Fibroblast of skin of right quadriceps (primary cell): ENCODE results near the gene COQ6.
"Not testable (repeated sequence)": the region's sequence is repeated elsewhere in the genome, so short reads cannot be mapped to it uniquely, and the experiment has no call there.

Source experiments
- DNase-seq: peaks from one replicate; pipeline ENCODE4 v3.0.0-alpha.2; 2013

The COQ6 gene

DNA sequence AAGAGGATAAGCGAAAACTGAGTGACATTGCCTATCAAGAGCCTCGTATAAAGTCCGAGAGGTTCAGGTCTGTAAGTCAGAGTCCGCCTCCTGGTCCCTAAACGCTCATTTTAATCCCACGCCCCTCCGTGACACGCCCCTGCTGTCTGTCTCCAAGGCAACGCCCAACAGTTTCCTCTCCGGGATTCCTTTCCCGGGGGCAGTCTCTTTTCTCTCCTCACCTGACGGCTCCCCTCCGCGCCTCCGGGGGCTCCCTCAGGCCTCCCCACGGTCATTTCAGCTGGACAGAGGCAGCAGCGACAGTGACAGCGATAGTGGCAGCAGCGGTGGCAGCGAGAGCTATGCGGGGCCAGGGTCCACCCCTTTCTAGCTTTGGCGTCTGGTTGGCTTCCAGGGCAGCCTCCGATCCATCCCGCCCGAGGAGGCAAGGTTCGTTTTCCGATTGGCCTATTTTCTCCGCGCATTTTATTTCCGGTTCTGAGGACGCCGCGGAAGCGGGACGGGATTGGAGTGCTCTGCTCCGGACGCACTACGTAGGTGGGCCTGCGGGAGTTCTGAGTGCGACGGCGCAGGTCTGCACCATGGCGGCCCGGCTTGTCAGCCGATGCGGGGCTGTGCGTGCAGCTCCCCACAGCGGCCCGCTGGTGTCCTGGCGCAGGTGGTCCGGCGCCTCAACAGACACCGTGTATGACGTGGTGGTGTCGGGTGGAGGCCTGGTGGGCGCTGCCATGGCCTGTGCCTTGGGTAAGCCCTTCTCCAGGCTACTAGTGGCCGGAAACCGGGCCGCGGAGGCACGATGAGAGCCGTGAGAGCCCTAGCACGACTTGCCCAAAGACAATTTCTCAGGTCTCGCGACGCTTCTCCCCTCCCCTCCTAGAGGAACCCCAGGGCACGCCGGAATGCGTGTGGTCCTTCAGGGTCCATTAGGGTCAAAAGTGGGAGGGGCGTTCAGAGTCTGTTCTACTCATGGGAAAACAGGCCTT is at the start of gene COQ6, which contains the start of gene FAM161B:
Gene COQ6 (plus strand): TSS at position 551 of the 983 bp plus-strand sequence. CDS start 31 bp downstream, at position 582.
Gene FAM161B (minus strand): TSS at position 343 of the 983 bp plus-strand sequence. CDS start 68 bp downstream, at position 275.
- peak; percentile 96 for DNase-seq

DNA sequence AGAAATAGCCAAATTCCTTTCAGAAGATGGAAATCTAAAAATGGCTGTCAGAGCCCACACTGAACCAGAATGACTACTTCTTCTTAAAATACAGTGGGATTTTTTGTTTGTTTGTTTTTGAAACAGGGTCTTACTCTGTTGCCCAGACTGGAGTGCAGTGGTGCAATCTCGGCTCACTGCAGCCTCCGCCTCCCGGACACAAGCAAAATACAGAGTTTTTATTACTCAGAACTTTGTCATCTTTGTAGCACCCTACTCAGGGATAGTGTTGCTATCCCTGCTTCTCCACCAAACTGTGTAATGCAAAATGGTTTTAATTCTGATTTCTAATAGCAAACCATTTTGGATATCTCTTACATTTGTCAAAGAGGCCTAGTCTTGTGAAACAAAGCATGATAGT is 47.1 kb upstream of the COQ6 start:
- DNase-seq = no peak

DNA sequence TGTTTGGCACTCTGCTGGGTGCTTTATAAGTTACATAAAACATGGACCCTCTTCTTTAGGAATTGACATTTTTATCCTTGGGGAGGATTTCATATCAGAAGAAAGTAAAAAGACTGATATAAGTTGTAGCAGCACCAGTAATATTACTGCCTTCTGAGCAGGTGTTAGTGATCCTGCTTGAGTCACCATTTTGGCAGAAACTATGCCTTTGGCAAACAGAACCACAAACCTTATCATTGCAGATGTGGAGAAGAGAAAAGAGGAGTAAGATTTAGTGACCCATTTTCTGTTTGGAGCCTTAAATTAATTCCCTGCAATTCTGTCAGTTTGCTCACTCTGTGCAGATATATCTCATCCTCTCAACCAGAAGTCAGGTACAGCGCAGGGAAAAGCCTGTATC is 40.4 kb upstream of the COQ6 start:
- no peak for DNase-seq

DNA sequence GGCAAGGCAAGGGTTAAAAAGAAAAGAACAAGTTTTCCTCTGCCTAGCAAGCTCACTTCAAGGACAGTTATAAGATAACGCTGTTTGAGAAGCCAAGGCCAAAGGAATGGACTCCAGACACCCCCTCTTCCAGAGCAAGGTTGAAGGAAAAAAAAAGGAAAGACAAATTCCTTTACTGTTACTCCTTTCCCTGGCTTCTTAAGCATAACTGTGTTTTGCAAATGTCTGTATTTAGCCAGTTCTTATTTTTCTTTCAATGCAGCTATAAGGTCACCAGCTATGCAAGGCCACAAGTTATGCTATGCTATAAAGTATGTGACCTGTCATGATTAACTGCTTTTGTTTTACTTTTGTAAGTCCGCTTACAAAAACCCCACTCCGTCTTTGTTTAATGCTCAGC is 36.8 kb upstream of the COQ6 start:
- DNase-seq = no peak

DNA sequence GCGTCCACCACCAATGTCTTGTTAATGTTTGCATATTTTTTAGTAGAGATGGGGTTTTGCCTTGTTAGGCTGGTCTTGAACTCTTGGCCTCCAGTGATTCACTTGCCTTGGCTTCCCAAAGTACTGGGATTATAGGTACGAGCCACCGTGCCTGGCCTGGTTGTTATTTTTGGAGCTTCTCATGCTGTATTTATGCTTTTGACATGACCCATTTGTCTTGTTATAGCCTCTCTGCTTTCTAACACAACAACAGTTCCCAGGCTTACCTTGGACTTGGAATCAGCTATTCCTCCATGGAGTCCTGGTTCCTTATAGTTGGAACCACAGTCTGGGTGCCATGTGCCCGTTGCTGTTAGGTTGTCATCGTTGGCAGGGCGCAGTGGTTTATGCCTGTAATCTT is 33.8 kb upstream of the COQ6 start:
- no peak for DNase-seq

DNA sequence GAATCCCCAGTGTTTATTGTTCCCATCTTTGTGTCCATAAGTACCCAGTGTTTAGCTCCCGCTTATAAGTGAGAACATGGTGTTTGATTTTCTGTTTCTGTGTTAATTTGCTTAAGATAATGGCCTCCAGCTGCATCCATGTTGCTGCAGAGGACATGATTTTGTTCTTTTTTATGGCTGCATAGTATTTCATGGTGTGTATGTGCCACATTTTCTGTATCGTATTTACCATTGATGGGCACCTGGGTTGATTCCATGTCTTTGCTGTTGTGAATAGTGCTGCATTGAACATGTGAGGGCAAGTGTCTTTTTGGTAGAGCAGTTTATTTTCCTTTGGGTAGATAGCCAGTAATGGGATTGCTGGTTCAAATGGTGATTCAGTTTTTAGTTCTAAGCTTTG is 30.6 kb upstream of the COQ6 start:
- not testable (repeated sequence) for DNase-seq

DNA sequence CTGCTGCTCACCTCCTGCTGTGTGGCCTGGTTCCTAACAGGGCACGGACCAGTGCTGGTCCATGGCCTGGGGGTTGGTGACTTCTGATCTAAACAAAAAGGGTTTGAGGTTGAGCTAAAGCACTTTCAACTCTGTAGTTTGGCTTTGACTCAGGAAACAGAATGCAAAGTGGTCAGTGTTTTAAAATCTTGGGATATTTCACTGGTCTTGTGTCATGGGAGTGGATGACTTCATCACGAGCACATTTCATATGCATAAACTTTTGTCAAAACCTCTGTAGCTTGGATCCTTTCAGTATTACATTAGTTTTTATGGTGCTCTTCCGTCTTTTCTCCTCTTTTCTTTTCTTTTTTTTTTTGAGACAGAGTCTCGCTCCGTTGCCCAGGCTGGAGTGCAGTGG is 25.8 kb upstream of the COQ6 start:
- no peak for DNase-seq

DNA sequence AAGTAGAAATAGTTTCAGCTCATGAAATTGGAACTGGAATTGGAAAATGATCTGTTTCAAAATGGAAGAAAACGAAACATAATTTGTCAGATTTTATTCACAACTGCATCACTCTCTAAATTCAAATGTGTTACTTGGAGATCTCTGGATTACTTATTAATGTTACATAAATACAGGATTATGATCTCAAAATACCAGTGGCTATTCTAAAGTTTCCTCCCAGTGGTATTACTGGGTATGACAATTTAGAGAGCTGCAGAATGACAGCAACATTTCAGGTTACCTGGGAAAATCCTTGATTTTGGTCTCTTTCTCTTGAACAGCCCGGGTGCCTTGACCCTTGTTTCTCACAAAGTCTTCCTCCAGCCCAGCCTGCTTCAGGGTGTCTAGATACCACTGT is 14.4 kb upstream of the COQ6 start:
- DNase-seq = no peak

DNA sequence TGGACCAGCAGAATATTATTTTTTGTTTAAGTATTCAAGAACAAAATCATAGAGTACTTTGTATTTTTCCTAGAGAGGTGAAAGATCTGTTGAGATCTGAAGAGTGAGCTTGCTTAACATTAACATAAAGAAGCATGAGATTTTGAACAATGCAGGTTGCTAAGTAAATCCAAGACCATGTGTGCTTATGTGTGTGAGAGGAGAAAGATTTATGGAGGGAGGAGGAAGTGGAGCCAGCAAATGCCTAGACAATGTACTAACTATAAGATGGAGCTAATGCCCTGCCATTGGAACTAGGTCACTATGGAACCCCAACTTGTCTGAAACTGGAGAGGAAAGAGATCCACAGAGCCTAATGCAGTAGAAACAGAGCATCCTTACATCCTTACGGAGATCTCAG is 13.6 kb upstream of the COQ6 start:
- DNase-seq = no peak

DNA sequence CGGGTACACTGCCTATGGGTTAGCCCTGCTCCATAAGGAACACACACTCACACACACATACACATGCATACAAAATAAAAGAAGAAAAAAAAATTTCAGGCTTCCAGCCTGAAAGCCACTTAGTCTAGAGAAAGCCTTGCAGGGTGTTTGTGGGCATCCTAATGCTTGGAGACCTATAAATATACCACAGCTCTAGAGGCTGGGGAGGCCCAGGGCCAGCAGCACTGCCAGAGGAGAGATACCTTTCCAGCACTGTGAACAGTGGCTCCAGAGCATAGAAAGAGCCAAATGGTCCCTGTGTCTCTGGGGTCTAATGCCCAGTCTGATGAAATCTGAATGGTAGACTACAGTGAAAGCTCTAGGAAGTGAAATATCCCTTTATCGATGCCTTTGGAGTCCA is 13.1 kb upstream of the COQ6 start:
- DNase-seq = no peak

DNA sequence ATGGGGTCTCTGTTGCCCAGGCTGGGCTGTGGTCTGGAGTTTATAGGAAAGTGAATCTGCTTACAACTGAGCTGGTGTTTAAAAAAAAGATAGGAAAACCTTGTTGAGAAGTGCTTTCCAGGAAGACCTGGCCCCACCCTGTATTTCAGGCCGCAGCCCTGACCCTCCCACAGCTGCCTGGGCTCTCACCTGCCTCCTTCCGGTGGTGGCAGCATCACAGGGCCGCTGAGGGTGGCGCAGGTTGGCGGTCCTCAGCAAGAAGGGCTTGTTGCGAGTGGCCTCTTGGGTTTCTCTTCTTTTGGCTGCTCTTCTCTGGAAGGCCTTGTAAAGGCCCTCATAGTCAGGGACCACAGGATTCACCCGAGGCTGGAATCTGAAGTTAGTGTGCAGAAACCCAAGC is 7.9 kb upstream of the COQ6 start:
- DNase-seq = no peak

DNA sequence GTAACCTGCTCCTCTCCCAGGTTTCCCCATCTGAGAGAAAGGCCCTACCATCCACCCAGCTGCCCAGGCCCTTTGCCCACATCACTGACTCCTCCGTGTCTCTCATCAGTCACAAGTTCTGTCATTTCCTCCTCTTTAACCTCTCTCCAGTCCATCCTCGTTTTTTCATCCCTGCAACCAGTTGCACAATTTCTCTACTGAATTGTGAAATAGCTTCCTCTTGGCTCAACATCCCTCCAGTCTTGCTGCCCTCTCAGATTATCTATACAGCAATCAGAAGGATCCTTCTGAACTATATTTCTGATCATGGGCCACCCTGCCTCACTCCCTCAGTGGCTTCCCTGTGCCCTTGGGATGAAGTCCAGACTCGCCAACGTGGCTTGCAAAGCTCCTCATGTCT is 7.0 kb upstream of the COQ6 start:
- peak; percentile 34 for DNase-seq

DNA sequence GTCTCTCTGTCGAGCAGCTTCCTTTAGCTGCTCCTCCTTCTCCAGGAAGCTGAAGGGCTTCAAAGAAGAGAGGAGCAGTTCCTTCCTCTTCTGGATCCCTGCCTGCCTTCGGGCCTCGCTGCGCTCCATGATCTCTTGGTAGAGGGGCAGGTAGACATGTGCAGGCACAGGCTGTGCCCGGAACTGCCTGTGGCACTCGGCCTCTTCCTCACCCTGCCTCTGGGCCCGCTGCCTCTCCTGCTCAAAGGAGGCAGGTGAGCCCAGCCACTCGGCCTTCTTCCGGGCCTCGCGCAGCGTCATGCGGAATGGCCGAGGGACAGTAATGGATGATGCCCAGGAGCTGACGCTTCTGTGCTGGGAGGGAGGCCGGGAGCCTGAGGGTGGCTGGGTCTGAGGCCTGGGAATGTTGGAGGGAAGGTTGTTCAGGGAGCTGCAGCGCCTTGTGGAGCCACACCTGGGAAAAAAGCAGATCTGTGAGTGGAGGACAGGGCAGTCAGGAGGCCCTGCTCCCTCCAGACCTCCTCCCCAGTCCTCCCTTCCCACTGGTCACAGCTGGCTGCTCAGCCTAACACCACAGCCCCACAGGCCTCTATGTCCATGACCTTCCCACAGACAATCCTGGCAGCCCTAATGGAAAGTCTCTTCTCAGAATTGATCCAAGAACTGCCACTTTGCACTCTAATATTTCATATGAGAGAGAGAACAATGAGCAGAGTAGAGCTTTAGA is 5.5 kb upstream of the COQ6 start:
- no peak for DNase-seq

DNA sequence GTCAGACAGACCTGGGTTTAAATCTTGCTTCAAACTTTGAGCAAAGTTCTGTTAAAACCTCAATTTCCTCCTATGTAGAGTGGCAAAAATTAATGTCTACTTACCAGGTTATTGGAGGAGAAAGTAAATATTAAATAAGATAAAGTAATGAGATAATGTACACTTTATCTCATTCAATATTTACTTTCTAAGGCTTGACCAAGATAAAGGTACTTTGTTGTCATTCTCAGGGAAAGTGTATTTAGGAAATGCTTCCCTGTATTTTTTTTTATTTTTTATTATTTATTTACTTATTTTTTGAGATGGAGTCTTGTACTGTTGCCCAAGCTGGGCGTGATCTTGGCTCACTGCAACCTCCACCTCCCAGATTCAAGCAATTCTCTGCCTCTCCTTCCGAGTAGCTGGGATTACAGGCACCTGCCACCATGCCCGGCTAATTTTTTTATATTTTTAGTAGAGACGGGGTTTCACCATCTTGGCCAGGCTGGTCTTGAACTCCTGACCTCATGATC is 4.9 kb upstream of the COQ6 start:
- DNase-seq = no peak

DNA sequence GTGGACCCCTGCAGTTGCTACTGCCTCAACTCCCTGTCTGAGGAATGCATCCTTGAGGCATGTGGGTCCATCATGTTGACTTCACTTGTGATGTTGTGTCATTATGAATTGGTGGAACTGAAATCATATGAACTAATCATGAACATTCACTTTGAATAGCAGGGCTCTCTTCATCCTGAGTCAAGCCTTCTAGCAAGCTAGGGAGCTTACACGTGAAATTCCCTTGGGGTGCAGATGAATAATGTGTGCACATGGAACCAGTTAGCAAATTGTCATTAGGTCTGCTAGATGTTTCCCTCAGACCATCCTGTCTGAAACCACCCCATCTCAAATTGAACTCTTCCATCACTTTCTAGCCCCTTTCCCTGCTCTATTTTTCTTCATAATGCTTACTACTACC is 3.6 kb downstream of the COQ6 start:
- peak; percentile 8 for DNase-seq

DNA sequence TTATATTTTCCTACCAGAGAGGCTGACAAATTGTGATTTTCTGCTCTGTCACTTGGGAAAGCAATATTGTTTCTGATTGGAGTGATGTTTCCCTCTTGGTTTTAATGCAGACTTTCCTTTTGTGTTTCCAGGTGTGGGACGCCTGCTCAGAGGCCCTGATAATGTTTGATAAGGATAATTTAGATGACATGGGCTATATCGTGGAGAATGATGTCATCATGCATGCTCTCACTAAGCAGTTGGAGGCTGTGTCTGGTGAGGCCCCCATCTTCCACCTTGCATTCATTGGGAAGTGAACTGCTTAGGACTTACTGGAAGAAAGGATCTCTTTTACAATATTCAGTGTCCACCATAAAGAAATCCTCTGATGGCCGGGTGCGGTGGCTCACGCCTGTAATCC is 5.6 kb downstream of the COQ6 start:
- no peak for DNase-seq

DNA sequence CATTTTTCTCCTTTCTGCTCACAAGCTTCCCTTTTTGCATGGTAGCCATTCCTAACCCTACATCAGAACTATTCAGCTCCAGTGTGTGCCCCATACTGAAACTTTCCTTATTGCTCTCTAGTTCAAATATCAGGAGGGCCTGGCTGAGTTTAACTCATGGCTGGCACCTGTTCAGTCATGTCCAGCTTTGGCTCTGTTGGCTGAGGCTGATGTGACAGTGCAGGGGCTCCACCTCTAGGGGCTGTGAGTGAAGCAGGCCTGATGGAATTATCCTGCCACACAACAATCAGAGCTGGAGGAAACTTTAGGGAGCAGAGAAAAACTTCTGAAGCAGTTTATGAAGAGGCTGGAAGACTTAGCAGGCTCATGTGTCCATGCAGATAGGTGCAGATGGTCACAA is 8.5 kb downstream of the COQ6 start:
- no peak for DNase-seq

DNA sequence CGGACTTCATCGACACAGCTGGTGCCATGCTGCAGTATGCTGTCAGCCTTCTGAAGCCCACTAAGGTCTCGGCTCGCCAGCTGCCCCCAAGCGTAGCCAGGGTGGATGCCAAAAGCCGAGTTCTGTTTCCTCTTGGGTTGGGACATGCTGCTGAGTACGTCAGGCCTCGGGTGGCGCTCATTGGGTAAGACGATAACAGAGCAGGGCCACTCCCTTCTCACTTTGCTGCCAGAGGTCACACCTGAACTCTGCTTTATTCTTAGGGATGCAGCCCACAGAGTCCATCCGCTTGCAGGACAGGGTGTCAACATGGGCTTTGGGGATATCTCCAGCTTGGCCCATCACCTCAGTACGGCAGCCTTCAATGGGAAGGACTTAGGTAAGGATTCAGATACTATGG is 11.1 kb downstream of the COQ6 start:
- DNase-seq = no peak

DNA sequence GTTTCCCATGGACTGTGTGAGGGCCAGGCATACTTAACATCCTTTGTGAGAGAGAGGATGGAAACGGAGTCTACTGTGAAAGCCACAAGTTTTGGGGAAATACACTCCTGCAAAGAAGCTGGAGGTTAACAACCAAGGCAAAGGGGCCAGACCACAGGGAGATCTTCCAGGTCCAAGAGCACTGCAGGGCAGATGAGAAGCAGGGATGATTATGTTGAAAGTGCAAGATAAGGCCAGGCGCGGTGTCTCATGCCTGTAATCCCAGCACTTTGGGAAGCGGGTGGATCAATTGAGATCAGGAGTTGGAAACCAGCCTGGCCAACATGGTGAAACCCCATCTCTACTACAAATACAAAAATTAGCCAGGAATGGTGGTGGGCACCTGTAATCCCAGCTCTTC is 15.1 kb downstream of the COQ6 start:
- DNase-seq = no peak

DNA sequence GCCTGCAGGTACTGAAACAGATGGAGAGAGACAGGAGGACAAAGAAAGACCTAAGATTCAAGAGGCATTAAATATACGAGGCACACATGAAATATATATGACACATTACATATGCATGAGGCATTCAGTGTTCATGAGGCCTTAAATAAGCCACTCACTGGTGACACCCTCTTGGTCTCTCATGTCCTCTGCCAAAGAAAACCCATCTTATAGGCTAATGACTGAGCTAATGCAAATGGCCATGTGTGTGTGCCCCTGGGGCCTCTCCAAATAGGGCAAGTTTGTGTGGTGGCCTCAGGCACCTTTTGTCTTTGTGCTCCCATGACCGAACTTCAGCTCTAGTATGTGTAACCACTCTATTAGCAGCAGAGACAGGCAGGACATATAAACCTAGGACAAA is 18.8 kb downstream of the COQ6 start:
- no peak for DNase-seq

DNA sequence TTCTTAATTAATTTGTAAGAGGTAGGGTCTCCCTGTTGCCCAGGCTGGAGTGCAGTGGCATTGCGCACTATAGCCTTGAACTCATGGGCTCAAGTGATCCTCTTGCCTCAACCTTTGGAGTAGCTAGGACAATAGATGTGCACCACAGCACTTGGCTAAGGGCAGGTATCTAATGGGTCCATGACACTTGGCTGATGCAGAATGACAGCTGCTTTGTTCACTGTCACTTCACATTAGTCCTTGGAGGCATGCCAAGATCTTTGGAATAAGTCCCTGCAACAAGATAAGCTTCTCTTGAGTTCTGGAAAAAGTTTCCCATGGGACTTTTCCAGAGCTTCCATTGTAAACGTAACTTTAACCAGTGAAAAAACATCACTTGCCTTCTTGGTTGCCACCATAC is 23.4 kb downstream of the COQ6 start:
- no peak for DNase-seq

DNA sequence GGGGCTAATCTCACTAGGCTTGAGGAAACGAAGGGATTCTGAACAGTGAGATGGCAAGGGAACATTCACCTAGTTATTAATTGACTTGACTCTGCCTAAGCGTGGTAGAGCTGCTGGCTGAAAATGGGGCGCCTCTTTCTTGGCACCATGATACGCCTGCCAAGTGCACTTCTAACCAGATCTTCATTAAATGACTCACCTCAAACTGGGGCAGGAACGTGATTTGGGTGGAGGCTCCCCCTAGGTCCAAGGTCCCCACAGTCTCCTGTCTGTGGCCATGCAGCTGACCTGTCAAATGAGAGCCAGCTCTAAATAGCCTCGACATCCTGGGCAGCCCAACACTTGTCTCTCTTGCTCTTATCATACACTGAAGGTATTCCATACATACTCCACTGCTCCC is 26.0 kb downstream of the COQ6 start:
- no peak for DNase-seq

DNA sequence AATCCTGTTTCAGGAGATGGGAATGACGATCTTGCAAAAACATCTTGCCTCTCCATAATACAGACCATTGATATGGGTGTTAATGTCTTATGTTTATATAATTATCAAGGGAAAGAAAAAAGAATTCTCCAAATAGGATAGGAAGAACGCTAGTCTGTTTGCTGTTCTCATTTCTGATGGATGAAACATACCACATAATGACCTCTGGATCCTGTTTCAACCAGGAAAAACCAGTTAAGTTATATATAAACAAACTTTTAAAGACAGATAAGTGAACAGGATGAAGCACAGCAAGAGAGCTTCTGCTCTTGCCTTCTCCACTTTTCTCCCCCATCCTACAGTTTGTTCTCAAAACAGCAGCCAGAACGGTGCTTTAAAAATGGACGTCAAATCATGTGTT is 27.8 kb downstream of the COQ6 start:
- no peak for DNase-seq

DNA sequence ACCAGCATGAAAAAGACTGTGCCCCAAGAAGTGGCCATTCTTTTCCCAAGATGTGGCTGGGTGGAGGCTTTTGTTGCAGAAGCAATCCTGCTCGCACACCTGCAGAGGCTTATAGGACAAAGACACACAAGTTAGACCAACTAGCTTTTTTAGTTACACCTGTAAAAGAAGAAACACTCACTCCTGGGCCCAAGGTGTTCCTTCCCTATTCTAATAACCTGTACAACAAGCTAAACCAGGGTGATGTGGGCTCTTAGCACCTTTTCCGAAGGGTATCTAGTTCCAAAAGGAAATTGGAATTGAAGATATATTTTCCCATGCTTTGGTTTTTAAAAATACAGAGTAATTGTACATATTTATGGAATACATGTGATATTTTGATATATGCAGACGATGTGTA is 38.0 kb downstream of the COQ6 start:
- DNase-seq = no peak
